Measurements from ENCODE around the gene MROH7.

GRCh38 chr1:54706419-54706818, 64.8 kb downstream of the MROH7 start:
- TF ChIP-seq CTCF (conservative IDR thresholded peaks at IDR 0.05; ENCODE audit: low read depth, low read length) (no peak), EZH2 (IDR thresholded peaks at IDR 0.05; ENCODE audit: low read length, unreplicated experiment) (no peak)
